HepG2 (cell line): Measurements from ENCODE around the gene C1orf115. TPM values are rescaled to one million over a fixed set of nuclear protein-coding genes. Genes with fewer than 3 reads are reported as not detected.
A peak's percentile ranks its signal among the peaks of the same experiment; 100 is the strongest.

ENCODE experiments used
- CEBPG ChIP-seq: IDR thresholded peaks from 2 replicates; pipeline ENCODE4 v1.6.1; 2016
- CENPT ChIP-seq: sonication (generic); formaldehyde crosslinking; IDR thresholded peaks from 2 replicates; pipeline ENCODE4 v1.8.0; 2022; ENCODE audit warnings: low read depth, mild to moderate bottlenecking, moderate library complexity, missing genetic modification reagents
- GMEB1 ChIP-seq: sonication (generic); formaldehyde crosslinking; IDR thresholded peaks from 2 replicates; pipeline ENCODE4 v1.5.1; 2020; ENCODE audit warnings: missing genetic modification reagents, mild to moderate bottlenecking, borderline replicate concordance
- HNRNPK ChIP-seq: fragments of 200-400 bp; formaldehyde crosslinking; IDR thresholded peaks from 2 replicates; pipeline ENCODE4 v1.6.1; 2018; ENCODE audit warnings: low read length, low read depth, moderate library complexity, mild to moderate bottlenecking; ENCODE audit not compliant: poor library complexity, severe bottlenecking
- NR2F2 ChIP-seq: IDR thresholded peaks from 2 replicates; pipeline ENCODE4 v1.6.1; 2012; ENCODE audit warnings: low read depth, inconsistent platforms, borderline replicate concordance
- THYN1 ChIP-seq: sonication (generic); formaldehyde crosslinking; IDR thresholded peaks from 2 replicates; pipeline ENCODE4 v1.8.1; 2023; ENCODE audit warnings: low read depth, mild to moderate bottlenecking, moderate library complexity, missing genetic modification reagents, borderline replicate concordance
- UBTF ChIP-seq: sonication (generic); formaldehyde crosslinking; IDR thresholded peaks from 2 replicates; pipeline ENCODE4 v1.4.0; 2020; ENCODE audit warnings: mild to moderate bottlenecking, missing genetic modification reagents
- ZBTB1 ChIP-seq: sonication (generic); formaldehyde crosslinking; IDR thresholded peaks from 2 replicates; pipeline ENCODE4 v1.4.0; 2020; ENCODE audit warnings: missing genetic modification reagents, borderline replicate concordance
- ZFP36L1 ChIP-seq: sonication (generic); formaldehyde crosslinking; IDR thresholded peaks from 2 replicates; pipeline ENCODE4 v1.8.0; 2022; ENCODE audit warnings: mild to moderate bottlenecking, missing genetic modification reagents, moderate library complexity
- ZNF263 ChIP-seq: sonication (generic); formaldehyde crosslinking; IDR thresholded peaks from 2 replicates; pipeline ENCODE4 v1.4.0; 2020; ENCODE audit warnings: missing genetic modification reagents
- ZNF276 ChIP-seq: sonication (generic); formaldehyde crosslinking; IDR thresholded peaks from 2 replicates; pipeline ENCODE4 v1.4.0; 2020; ENCODE audit warnings: mild to moderate bottlenecking, low read depth, missing genetic modification reagents
- ZNF614 ChIP-seq: IDR thresholded peaks from 2 replicates; pipeline ENCODE4 v1.6.1; 2018; ENCODE audit warnings: missing biosample characterization, missing genetic modification reagents, inconsistent platforms, borderline replicate concordance
- ZNF616 ChIP-seq: sonication (generic); formaldehyde crosslinking; IDR thresholded peaks from 2 replicates; pipeline ENCODE4 v1.5.0; 2020; ENCODE audit warnings: low read depth, mild to moderate bottlenecking, missing genetic modification reagents
- ZNF891 ChIP-seq: sonication (generic); formaldehyde crosslinking; IDR thresholded peaks from 2 replicates; pipeline ENCODE4 v1.5.0; 2020; ENCODE audit warnings: mild to moderate bottlenecking, missing genetic modification reagents
- polyA plus RNA-seq, 8 experiments: library from polyadenylated mRNA; depleted of rRNA in 3 of 8; stranded (reverse) in 7 of 8; unstranded in 1 of 8; fragments of >200 nt; fragmentation: Illumina TruSeq in 4 of 8; extraction: Trizol in 4 of 8; gene quantifications; 2 replicates each; pipeline versions ENCODE4 v1.2.1 to v1.2.3, GENCODE V29; 2011 to 2016; ENCODE audit warnings: low read depth in 4 of 8, missing spikeins in 1 of 8, mixed read lengths in 1 of 8; ENCODE audit not compliant: insufficient read depth in 1 of 8
- total RNA-seq, 5 experiments: library from RNA; depleted of rRNA; stranded (reverse); fragments of >200 nt; fragmentation: Illumina TruSeq; extraction: Trizol; gene quantifications; 2 replicates each; pipeline ENCODE4 v1.2.3, GENCODE V29; 2016; ENCODE audit warnings: low read depth in 1 of 5
- TF ChIP-seq, protein P1 (sequence below): sonication (generic); formaldehyde crosslinking; IDR thresholded peaks from 2 replicates; pipeline ENCODE4 v1.8.0; 2022; ENCODE audit warnings: low read depth, missing genetic modification reagents
- TF ChIP-seq, protein P2 (sequence below): sonication (generic); formaldehyde crosslinking; IDR thresholded peaks from 2 replicates; pipeline ENCODE4 v1.5.0; 2020; ENCODE audit warnings: missing genetic modification reagents

The C1orf115 gene
- total and polyA plus RNA-seq, 2 of the 13 experiments (the other 11 are each of a cell fraction or from before 2014, with no cell fraction given) = 25.2 to 85.9 TPM

DNA sequence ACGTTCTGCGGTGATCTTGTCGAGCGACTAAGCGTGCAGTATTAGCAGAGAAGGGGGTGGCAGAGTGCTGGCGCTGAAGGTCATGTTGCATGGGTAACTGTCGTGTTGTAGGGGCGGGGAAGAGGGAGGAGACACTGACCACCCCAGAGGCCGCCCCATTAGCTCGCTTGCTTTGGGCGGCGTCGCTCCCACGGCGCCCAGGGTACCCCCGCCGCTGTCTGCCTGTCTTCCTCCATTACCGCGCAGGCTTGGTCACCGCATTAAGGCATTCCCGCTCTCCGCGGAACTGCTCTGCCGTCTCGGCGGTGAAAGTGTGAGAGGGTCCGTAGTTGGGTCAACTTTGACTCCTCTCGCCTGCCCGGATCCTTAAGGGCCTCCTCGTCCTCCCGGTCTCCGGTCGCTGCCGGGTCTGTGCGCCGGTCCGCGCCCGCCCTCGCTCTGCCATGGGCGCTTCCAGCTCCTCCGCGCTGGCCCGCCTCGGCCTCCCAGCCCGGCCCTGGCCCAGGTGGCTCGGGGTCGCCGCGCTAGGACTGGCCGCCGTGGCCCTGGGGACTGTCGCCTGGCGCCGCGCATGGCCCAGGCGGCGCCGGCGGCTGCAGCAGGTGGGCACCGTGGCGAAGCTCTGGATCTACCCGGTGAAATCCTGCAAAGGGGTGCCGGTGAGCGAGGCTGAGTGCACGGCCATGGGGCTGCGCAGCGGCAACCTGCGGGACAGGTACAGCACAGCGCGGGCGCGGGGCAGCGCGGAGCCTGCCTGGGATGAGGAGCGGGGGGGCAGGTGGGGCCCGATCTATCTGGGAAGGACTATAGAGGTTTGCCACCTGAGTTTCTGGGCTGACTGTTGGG lies 58.1 kb downstream of the C1orf115 start, which contains the start of gene MTARC2 (continued):
- TF ChIP-seq ZNF891 (CRISPR knock-in tag) (peak; percentile 88; the same call in 1 of the 2 replicates), ZBTB1 (CRISPR knock-in tag) (no peak), ZFP36L1 (CRISPR knock-in tag) (no peak), ZNF263 (no peak; the same call in 1 of the 2 replicates), ZNF614 (CRISPR knock-in tag) (peak; percentile 32; the same call in 1 of the 2 replicates), UBTF (CRISPR knock-in tag) (peak; percentile 96), GMEB1 (CRISPR knock-in tag) (peak; percentile 56; the same call in 1 of the 2 replicates), THYN1 (no peak), CEBPG (CRISPR knock-in tag) (peak; percentile 63), ZNF276 (CRISPR knock-in tag) (peak; percentile 52; the same call in 1 of the 2 replicates), HNRNPK (no peak), ZNF616 (CRISPR knock-in tag) (peak; percentile 77; the same call in 1 of the 2 replicates), CENPT (peak; percentile 92), NR2F2 (no peak)
- TF ChIP-seq, protein P1, sequence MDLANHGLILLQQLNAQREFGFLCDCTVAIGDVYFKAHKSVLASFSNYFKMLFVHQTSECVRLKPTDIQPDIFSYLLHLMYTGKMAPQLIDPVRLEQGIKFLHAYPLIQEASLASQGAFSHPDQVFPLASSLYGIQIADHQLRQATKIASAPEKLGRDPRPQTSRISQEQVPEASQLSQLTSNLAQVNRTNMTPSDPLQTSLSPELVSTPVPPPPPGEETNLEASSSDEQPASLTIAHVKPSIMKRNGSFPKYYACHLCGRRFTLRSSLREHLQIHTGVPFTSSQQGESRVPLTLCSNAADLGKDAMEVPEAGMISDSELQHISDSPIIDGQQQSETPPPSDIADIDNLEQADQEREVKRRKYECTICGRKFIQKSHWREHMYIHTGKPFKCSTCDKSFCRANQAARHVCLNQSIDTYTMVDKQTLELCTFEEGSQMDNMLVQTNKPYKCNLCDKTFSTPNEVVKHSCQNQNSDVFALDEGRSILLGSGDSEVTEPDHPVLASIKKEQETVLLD (CRISPR knock-in tag) = peak; percentile 53; the same call in 1 of the 2 replicates
- TF ChIP-seq, protein P2, sequence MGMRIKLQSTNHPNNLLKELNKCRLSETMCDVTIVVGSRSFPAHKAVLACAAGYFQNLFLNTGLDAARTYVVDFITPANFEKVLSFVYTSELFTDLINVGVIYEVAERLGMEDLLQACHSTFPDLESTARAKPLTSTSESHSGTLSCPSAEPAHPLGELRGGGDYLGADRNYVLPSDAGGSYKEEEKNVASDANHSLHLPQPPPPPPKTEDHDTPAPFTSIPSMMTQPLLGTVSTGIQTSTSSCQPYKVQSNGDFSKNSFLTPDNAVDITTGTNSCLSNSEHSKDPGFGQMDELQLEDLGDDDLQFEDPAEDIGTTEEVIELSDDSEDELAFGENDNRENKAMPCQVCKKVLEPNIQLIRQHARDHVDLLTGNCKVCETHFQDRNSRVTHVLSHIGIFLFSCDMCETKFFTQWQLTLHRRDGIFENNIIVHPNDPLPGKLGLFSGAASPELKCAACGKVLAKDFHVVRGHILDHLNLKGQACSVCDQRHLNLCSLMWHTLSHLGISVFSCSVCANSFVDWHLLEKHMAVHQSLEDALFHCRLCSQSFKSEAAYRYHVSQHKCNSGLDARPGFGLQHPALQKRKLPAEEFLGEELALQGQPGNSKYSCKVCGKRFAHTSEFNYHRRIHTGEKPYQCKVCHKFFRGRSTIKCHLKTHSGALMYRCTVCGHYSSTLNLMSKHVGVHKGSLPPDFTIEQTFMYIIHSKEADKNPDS = peak; percentile 31; the same call in 1 of the 2 replicates
